Nephron progenitor cell (in vitro differentiated cells): Measurements from ENCODE around the gene MAGIX.

Experiments
- DNase-seq: peaks from one replicate; pipeline ENCODE4 v3.0.0; 2021
- H3K27ac Mint-ChIP-seq: 2 replicates; pipeline ENCODE4 v1.8.0; 2021; ENCODE audit warnings: mild to moderate bottlenecking, moderate library complexity, mixed read lengths
- H3K27me3 Mint-ChIP-seq: 2 replicates; pipeline ENCODE4 v1.8.0; 2021; ENCODE audit warnings: mild to moderate bottlenecking, low read depth, mixed read lengths; ENCODE audit not compliant: poor library complexity
- H3K36me3 Mint-ChIP-seq: 2 replicates; pipeline ENCODE4 v1.8.0; 2021; ENCODE audit warnings: low read depth, mixed read lengths
- H3K4me1 Mint-ChIP-seq: 2 replicates; pipeline ENCODE4 v1.8.0; 2021; ENCODE audit warnings: mixed read lengths
- H3K4me3 Mint-ChIP-seq: 2 replicates; pipeline ENCODE4 v1.8.0; 2021; ENCODE audit warnings: mild to moderate bottlenecking, moderate library complexity, mixed read lengths
- H3K9me3 Mint-ChIP-seq: 2 replicates; pipeline ENCODE4 v1.8.0; 2021; ENCODE audit warnings: mild to moderate bottlenecking, moderate library complexity, mixed read lengths
- CTCF ChIP-seq: fragments of 200-600 bp; sonication (generic); IDR thresholded peaks from 2 replicates; pipeline ENCODE4 v1.5.0; 2021; ENCODE audit warnings: antibody characterized with exemption

MAGIX gene

GRCh38 chrX:49157194-49157593 is 5.4 kb upstream of the MAGIX start:
- Mint-ChIP-seq H3K9me3 (peaks cover 62% of the 10 kb centered on the region), H3K4me1 (peaks cover 17% of the 10 kb centered on the region), H3K27me3 (peaks cover 58% of the 10 kb centered on the region), H3K4me3 (peak overlapping the region; percentile 68), H3K36me3 (no peaks in the 10 kb centered on the region), H3K27ac (no peak overlapping the region)
- TF ChIP-seq CTCF = no peak
- DNase-seq = no peak

- Mint-ChIP-seq H3K9me3 (peaks cover 57% of the 10 kb centered on the region), H3K27me3 (peaks cover 69% of the 10 kb centered on the region), H3K27ac (no peak overlapping the region), H3K36me3 (no peaks in the 10 kb centered on the region), H3K4me1 (peaks cover 8% of the 10 kb centered on the region), H3K4me3 (no peak overlapping the region)
- TF ChIP-seq CTCF = no peak
- no peak for DNase-seq
Observed at GRCh38 chrX:49160908-49161307, 1.6 kb upstream of the MAGIX start.

- peaks cover 9% of the 10 kb centered on the region for H3K4me1 Mint-ChIP-seq
- TF ChIP-seq CTCF = no peak
- peaks cover 55% of the 10 kb centered on the region for H3K9me3 Mint-ChIP-seq
- DNase-seq = no peak
- no peak overlapping the region for H3K27ac Mint-ChIP-seq
- H3K36me3 Mint-ChIP-seq = no peaks in the 10 kb centered on the region
- peaks cover 71% of the 10 kb centered on the region for H3K27me3 Mint-ChIP-seq
- no peak overlapping the region for H3K4me3 Mint-ChIP-seq
Observed at GRCh38 chrX:49161632-49162031, 926 bp upstream of the MAGIX start.

GRCh38 chrX:49163555-49164419 is 1.2 kb downstream of the MAGIX start:
- DNase-seq = peak; percentile 79
- Mint-ChIP-seq H3K4me1 (peaks cover 18% of the 10 kb centered on the region), H3K4me3 (peak overlapping the region; percentile 75), H3K27ac (peak overlapping the region; percentile 64), H3K36me3 (no peaks in the 10 kb centered on the region), H3K27me3 (peaks cover 65% of the 10 kb centered on the region), H3K9me3 (peaks cover 51% of the 10 kb centered on the region)
- peak; percentile 51 for TF ChIP-seq CTCF

- TF ChIP-seq CTCF = no peak
- Mint-ChIP-seq H3K36me3 (no peaks in the 10 kb centered on the region), H3K9me3 (peaks cover 53% of the 10 kb centered on the region), H3K27ac (no peak overlapping the region), H3K4me1 (peaks cover 18% of the 10 kb centered on the region), H3K27me3 (peaks cover 65% of the 10 kb centered on the region), H3K4me3 (no peak overlapping the region)
- no peak for DNase-seq
Observed at GRCh38 chrX:49164589-49165360, 2.2 kb downstream of the MAGIX start.
